MM.1S (cell line): ENCODE measurements around the gene ZMYND12.

Source experiments
- EZH2 ChIP-seq: fragments of 300-600 bp; sonication (generic); optimal IDR thresholded peaks from 2 replicates; pipeline ENCODE3; 2017; ENCODE audit warnings: low read depth, mild to moderate bottlenecking, antibody characterized with exemption, low read length, mixed read lengths
- EZH2phosphoT487 ChIP-seq: fragments of 300-600 bp; sonication (generic); IDR thresholded peaks from 2 replicates; pipeline ENCODE4 v1.6.1; 2018; ENCODE audit warnings: antibody characterized with exemption, low read length
- TF ChIP-seq, protein P1 (sequence below): fragments of 300-600 bp; sonication (generic); IDR thresholded peaks from 2 replicates; pipeline ENCODE4 v1.5.1; 2016; ENCODE audit warnings: antibody characterized with exemption, low read length, mixed read lengths

DNA sequence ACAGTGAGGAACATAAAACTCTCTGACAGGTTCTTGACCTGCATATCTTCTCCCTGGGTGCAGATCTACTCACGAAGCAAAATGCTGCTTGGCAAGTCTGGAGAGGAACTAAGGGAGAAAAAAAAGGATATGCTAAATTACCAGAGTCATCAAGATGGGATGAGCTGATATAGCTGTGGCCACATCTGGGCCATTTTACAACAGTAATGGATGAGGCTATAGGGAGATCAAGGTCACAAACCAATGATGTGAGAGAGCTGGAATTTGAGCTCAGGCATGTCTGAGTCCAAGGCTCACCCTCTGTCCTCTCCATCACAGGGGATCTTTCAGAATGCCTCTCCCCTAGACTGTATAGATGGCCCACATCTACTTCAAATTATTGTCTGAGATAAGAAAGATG is 26.2 kb downstream of the ZMYND12 start:
- TF ChIP-seq, protein P1, sequence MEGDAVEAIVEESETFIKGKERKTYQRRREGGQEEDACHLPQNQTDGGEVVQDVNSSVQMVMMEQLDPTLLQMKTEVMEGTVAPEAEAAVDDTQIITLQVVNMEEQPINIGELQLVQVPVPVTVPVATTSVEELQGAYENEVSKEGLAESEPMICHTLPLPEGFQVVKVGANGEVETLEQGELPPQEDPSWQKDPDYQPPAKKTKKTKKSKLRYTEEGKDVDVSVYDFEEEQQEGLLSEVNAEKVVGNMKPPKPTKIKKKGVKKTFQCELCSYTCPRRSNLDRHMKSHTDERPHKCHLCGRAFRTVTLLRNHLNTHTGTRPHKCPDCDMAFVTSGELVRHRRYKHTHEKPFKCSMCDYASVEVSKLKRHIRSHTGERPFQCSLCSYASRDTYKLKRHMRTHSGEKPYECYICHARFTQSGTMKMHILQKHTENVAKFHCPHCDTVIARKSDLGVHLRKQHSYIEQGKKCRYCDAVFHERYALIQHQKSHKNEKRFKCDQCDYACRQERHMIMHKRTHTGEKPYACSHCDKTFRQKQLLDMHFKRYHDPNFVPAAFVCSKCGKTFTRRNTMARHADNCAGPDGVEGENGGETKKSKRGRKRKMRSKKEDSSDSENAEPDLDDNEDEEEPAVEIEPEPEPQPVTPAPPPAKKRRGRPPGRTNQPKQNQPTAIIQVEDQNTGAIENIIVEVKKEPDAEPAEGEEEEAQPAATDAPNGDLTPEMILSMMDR = no peak
- TF ChIP-seq EZH2 = no peak
- TF ChIP-seq EZH2phosphoT487 = no peak
